Ureter (tissue), 1 donor: Measurements from ENCODE around the gene USP49. TPM values are rescaled to one million over a fixed set of nuclear protein-coding genes. Genes with fewer than 3 reads are reported as not detected.

Source experiments
- DNase-seq: peaks from one replicate; pipeline ENCODE4 v3.0.0-alpha.2; 2020; ENCODE audit warnings: low spot score
- total RNA-seq: library from RNA; stranded (reverse); gene quantifications from one replicate; pipeline ENCODE4 v1.2.4, GENCODE V29; 2023
- donor health status: DM: yes; HTN: yes; CAD: no.

Gene USP49
- total RNA-seq, 1 donor from 2014 or later = 6.0 TPM

- DNase-seq = no peak
Measured at GRCh38 chr6:41757271-41757670, 137.9 kb downstream of the USP49 start.

- DNase-seq = no peak
Measured at GRCh38 chr6:41756354-41756753, 138.8 kb downstream of the USP49 start.

GRCh38 chr6:41755895-41756294 lies 139.3 kb downstream of the USP49 start:
- DNase-seq = no peak

- DNase-seq = no peak
Measured at GRCh38 chr6:41750374-41750773, 144.8 kb downstream of the USP49 start.

- DNase-seq = no peak
Measured at GRCh38 chr6:41748542-41748941, 146.6 kb downstream of the USP49 start.

- DNase-seq = no peak
Measured at GRCh38 chr6:41748102-41748477, 147.1 kb downstream of the USP49 start.

- no peak for DNase-seq
Measured at GRCh38 chr6:41747256-41748101, 147.7 kb downstream of the USP49 start, which contains the start of gene PGC. TSS of gene PGC (minus strand) at chr6:41747397. CDS start at chr6:41747334, 63 bp downstream.

- no peak for DNase-seq
Measured at GRCh38 chr6:41746107-41746506, 149.1 kb downstream of the USP49 start.

- no peak for DNase-seq
Measured at GRCh38 chr6:41744236-41744787, 150.9 kb downstream of the USP49 start.

- DNase-seq = no peak
Measured at GRCh38 chr6:41743406-41744235, 151.6 kb downstream of the USP49 start.

GRCh38 chr6:41741625-41742490 lies 153.3 kb downstream of the USP49 start:
- no peak for DNase-seq

GRCh38 chr6:41740366-41741162 lies 154.6 kb downstream of the USP49 start:
- DNase-seq = no peak

Other genes with a start within 250 kb of the USP49 start
- gene TFEB, start 159.8 kb downstream of the USP49 start, total RNA-seq = 29.4 TPM
- gene PGC, start 148.0 kb downstream of the USP49 start, total RNA-seq = not detected
- gene FRS3, start 115.5 kb downstream of the USP49 start, total RNA-seq = 7.5 TPM
- gene PRICKLE4, start 114.6 kb downstream of the USP49 start, total RNA-seq = 14.2 TPM
- gene TOMM6, start 107.7 kb downstream of the USP49 start, total RNA-seq = 209 TPM
- gene MED20, start 25.8 kb upstream of the USP49 start, total RNA-seq = 23.8 TPM
- gene BYSL, start 26.1 kb upstream of the USP49 start, total RNA-seq = 24.6 TPM
- 69.1 TPM for gene CCND3, start 46.4 kb upstream of the USP49 start, total RNA-seq
- gene TAF8, start 155.1 kb upstream of the USP49 start, total RNA-seq = 34.2 TPM
- gene C6orf132, start 247.2 kb upstream of the USP49 start, total RNA-seq = 69.3 TPM